Stomach (tissue), 19 donors: ENCODE measurements around the gene RGS3. TPM values are rescaled to one million over a fixed set of nuclear protein-coding genes. Genes with fewer than 3 reads are reported as not detected.
A peak's percentile ranks its signal among the peaks of the same experiment; 100 is the strongest.

ENCODE experiments used
- DNase-seq, 2 donors: peaks; one replicate each; pipeline versions ENCODE4 v3.0.0 to v3.0.0-alpha.2; 2013 to 2019
- H3K27ac ChIP-seq, 5 donors: fragments of 200-600 bp in 4 of 5; sonication (generic) in 4 of 5; one replicate each; pipeline ENCODE4 v1.5.1; 2013 to 2019; ENCODE audit warnings: mild to moderate bottlenecking in 1 of 5, moderate library complexity in 1 of 5
- H3K27me3 ChIP-seq, 3 donors: fragments of 200-600 bp; sonication (generic); one replicate each; pipeline ENCODE4 v1.5.1; 2017 to 2019; ENCODE audit warnings: mixed run types in 1 of 3
- H3K36me3 ChIP-seq, 4 donors: fragments of 200-600 bp; sonication (generic); 1 replicate in 3 of 4; 2 replicates in 1 of 4; pipeline ENCODE4 v1.5.1; 2016 to 2019
- H3K4me1 ChIP-seq, 4 donors: fragments of 200-600 bp; sonication (generic); one replicate each; pipeline ENCODE4 v1.5.1; 2016 to 2019
- H3K4me3 ChIP-seq, 4 donors: fragments of 200-600 bp; sonication (generic) in 3 of 4; one replicate each; pipeline ENCODE4 v1.5.1; 2016 to 2019; ENCODE audit warnings: mild to moderate bottlenecking in 1 of 4
- H3K9me3 ChIP-seq, 4 donors: fragments of 200-600 bp; sonication (generic); one replicate each; pipeline ENCODE4 v1.5.1; 2016 to 2019
- CTCF ChIP-seq, 7 experiments: fragments of 450-650 bp in 4 of 7; fragments of 200-600 bp in 3 of 7; sonication (generic) in 3 of 7; IDR thresholded peaks; one replicate each; pipeline ENCODE4 v1.5.1; 2016 to 2019; ENCODE audit warnings: antibody characterized with exemption in 7 of 7, control low read depth in 2 of 7, mild to moderate bottlenecking in 1 of 7
- EP300 ChIP-seq: sonication (generic); formaldehyde crosslinking; IDR thresholded peaks from one replicate; pipeline ENCODE4 v1.6.1; 2017; ENCODE audit warnings: antibody characterized with exemption
- POLR2A ChIP-seq, 4 donors: fragments of 450-650 bp; IDR thresholded peaks; one replicate each; pipeline ENCODE4 v1.6.1; 2016; ENCODE audit warnings: antibody characterized with exemption in 4 of 4, control low read depth in 2 of 4, mild to moderate bottlenecking in 1 of 4, moderate library complexity in 1 of 4
- POLR2AphosphoS5 ChIP-seq, 3 donors: sonication (generic); formaldehyde crosslinking; IDR thresholded peaks; one replicate each; pipeline ENCODE4 v1.6.1; 2016; ENCODE audit warnings: antibody characterized with exemption in 3 of 3
- WGBS, 5 donors: extraction: QIAGEN DNeasy Blood & Tissue Kit in 3 of 5; methylation state at CpG; one replicate each; pipeline versions ENCODE4 v1.1.5 to v1.1.7; 2013 to 2018; 5-methylcytosine and 5-hydroxymethylcytosine counted together
- intact Hi-C: fragments of 100-400 bp; cut with DNase I; formaldehyde crosslinking; loops from one replicate; pipeline ENCODE4 v1.15.1; 2023; ENCODE audit warnings: low total_unique reads
- long read RNA-seq, 10 donors: transcript quantifications; one replicate each; lab custom pipeline, GENCODE V29; 2026
- polyA plus RNA-seq, 3 donors: library from polyadenylated mRNA; stranded (reverse); fragments of 200-250 nt; gene quantifications; one replicate each; pipeline ENCODE4 v1.2.3, GENCODE V29; 2013
- total RNA-seq, 5 donors: library from RNA; depleted of rRNA; stranded (reverse); fragments of >200 nt; gene quantifications; one replicate each; pipeline versions ENCODE4 v1.1.0 to v1.2.3, GENCODE V29; 2014 to 2016
- donor health status: healthy with polysubstance abuse.
- donor health status: Bipolar disorder and iron deficiency.
- donor health status: healthy.

RGS3 gene
- total RNA-seq (10 to 100 TPM; 27.0 to 71.4 (median 49.2) TPM), polyA plus RNA-seq (10 to 100 TPM; 26.6 to 41.0 (median 30.4) TPM)
- long read RNA-seq, donor 1, full-length matches to known transcripts = 2 of 2 reads
- long read RNA-seq, donor 1, partial matches to known transcripts = 0 of 2 reads
- long read RNA-seq, donor 1, other reads (novel, unspliced or antisense) = 0 of 2 reads
- long read RNA-seq, donor 2, partial matches to known transcripts = 0 of 7 reads
- long read RNA-seq, donor 2, other reads (novel, unspliced or antisense) = 0 of 7 reads
- long read RNA-seq, donor 3, full-length matches to known transcripts = 4 of 4 reads
- long read RNA-seq, donor 3, partial matches to known transcripts = 0 of 4 reads
- long read RNA-seq, donor 3, other reads (novel, unspliced or antisense) = 0 of 4 reads
- long read RNA-seq, donor 4, full-length matches to known transcripts = 2 of 2 reads
- long read RNA-seq, donor 4, partial matches to known transcripts = 0 of 2 reads
- long read RNA-seq, donor 4, other reads (novel, unspliced or antisense) = 0 of 2 reads
- long read RNA-seq, donor 5, full-length matches to known transcripts = 15 of 15 reads
- long read RNA-seq, donor 5, partial matches to known transcripts = 0 of 15 reads
- long read RNA-seq, donor 5, other reads (novel, unspliced or antisense) = 0 of 15 reads
- long read RNA-seq, donor 6, full-length matches to known transcripts = 16 of 16 reads
- long read RNA-seq, donor 6, partial matches to known transcripts = 0 of 16 reads
- long read RNA-seq, donor 6, other reads (novel, unspliced or antisense) = 0 of 16 reads
- long read RNA-seq, donor 7, full-length matches to known transcripts = 11 of 11 reads
- long read RNA-seq, donor 7, partial matches to known transcripts = 0 of 11 reads
- long read RNA-seq, donor 7, other reads (novel, unspliced or antisense) = 0 of 11 reads
- long read RNA-seq, donor 8, full-length matches to known transcripts = 8 of 8 reads
- long read RNA-seq, donor 8, partial matches to known transcripts = 0 of 8 reads
- long read RNA-seq, donor 8, other reads (novel, unspliced or antisense) = 0 of 8 reads
- long read RNA-seq, donor 9, full-length matches to known transcripts = 6 of 6 reads
- long read RNA-seq, donor 9, partial matches to known transcripts = 0 of 6 reads
- long read RNA-seq, donor 9, other reads (novel, unspliced or antisense) = 0 of 6 reads
- long read RNA-seq, donor 10 = 0 reads

DNA sequence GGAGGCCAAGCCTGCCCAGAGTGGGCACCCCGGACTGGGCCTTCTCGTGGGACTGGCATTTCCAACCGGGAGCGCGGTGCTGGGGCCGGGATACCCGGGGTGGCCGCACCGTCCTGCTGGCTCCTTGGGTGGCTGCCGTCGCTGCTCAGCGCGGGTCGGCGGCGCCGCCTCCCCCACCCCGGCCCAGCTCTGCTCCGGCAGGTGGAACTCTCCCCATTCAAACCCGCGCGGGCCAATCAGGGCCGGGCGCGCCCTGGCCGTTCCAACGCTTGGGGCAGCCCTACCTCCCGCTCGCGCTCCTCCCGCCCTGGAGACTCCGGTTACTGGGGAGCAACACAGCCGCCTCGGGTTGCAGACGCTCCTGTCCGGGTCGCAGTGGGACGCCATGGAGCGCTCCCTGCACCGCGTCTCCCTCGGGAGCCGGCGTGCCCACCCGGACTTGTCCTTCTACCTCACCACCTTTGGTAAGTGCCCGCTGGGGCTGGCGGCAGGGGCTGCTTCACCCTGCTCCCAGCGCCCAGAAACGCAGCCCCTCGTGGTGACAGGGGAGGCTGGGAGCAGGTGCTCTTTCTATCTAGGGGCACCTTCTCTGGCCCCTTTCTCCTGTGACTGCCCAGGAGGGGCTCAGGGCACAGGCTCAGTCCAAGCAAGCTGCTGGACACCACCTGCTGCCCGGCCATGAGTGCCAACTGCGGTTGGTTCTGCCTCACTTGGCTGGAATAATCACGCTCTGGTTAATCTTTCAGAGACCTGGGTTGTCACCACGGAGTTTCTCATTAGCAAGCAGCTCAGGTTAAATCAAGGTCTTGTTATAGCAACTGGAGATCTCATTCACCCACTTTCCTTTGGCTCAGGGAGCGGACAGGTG is at the start of gene RGS3:
TSS of gene RGS3 (plus strand) at position 310 of the 868 bp plus-strand sequence. CDS start at position 386, 76 bp downstream.
- WGBS, 5 donors = 14 to 46% (median 21%) methylated on average over 28 to 55 of the region's 55 CpGs
- Histone ChIP-seq H3K4me1 (peaks cover 0 to 35% (median 28%) of the 10 kb centered on the region in 4 donors), H3K27ac (peak within 1 kb of the TSS; percentile 69 to 85 (median 83)), H3K27me3 (no peaks in the 10 kb centered on the region), H3K9me3 (no peaks in the 10 kb centered on the region), H3K36me3 (no peaks in the 10 kb centered on the region), H3K4me3 (peak within 1 kb of the TSS; percentile 47 to 63 (median 52))
- peak; percentile 84 to 94 for DNase-seq
- intact Hi-C loops = loop anchor here (10.0 kb wide), 1 partner anchor 111 kb away; no protein-coding TSS in a partner anchor
- no peak for TF ChIP-seq POLR2A (IDR thresholded peaks at IDR 0.05)
- TF ChIP-seq EP300 = no peak
- peak in 2 of 7 experiments; percentile 11 to 19 for TF ChIP-seq CTCF (IDR thresholded peaks at IDR 0.05)
- TF ChIP-seq POLR2AphosphoS5 (IDR thresholded peaks at IDR 0.05) = peak; percentile 48 to 69 (median 51)

DNA sequence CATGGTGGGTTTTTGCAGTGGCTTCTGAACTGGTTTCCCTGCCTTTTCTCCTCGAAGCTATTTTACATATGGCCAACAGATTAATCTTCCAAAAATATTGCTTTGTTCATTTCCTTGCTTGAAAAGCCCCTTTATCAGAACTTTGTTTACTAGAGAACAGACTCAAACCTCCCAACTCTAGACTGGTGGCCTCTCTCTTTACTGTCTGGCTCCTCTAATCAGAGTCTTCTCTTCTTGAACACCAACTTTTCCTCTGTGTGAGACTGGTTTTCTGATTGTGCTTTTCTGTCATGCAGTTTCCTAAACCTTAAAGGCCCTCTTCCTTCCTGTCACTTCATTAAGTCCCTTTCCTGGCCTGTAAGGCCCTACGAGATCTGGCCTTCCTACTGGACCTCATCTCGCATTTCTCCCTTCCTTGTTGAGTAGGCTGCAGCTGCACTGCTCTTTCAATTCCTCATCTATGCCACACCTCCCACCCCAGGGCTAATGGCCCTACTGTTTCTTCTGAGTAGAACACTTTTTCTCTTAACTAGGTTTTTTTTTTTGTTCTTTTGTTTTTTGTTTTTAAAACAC is 47.3 kb upstream of the RGS3 start:
- WGBS, 5 donors = 61 to 69% (median 66%) methylated on average over 3 of the region's 3 CpGs
- TF ChIP-seq CTCF (IDR thresholded peaks at IDR 0.05) = no peak
- no peak for TF ChIP-seq POLR2AphosphoS5 (IDR thresholded peaks at IDR 0.05)
- no peak for TF ChIP-seq POLR2A (IDR thresholded peaks at IDR 0.05)
- no peak for TF ChIP-seq EP300

DNA sequence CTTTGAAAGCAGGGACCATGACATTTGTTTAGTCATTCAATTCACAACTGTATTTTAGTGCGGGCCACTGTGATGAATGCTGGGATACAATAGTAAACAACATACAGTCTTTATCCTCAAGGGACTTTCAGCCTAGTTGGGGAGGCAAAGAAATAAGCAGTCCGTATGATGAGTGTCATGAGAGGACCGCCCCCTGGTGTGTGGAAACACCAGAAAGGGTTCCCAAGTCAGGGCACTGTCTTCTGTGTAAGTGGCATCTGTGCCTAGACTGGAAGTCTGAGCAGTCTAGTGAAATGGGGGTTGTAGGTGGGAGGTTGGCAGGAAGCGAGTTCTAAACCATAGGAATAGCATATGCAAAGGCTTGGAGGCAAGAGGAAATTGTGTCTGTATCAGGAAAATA is 46.2 kb upstream of the RGS3 start:
- DNase-seq = no peak
- H3K36me3 ChIP-seq = no peaks in the 10 kb centered on the region
- H3K27me3 ChIP-seq = no peaks in the 10 kb centered on the region
- no peaks in the 10 kb centered on the region for H3K9me3 ChIP-seq
- TF ChIP-seq CTCF (IDR thresholded peaks at IDR 0.05) (no peak), EP300 (no peak), POLR2AphosphoS5 (IDR thresholded peaks at IDR 0.05) (no peak), POLR2A (IDR thresholded peaks at IDR 0.05) (no peak)
- H3K4me3 ChIP-seq = no peak overlapping the region
- H3K27ac ChIP-seq = no peak overlapping the region
- intact Hi-C loops = no loop called here
- 81 to 91% (median 85%) methylated on average over 4 of the region's 4 CpGs for WGBS, 5 donors
- H3K4me1 ChIP-seq = no peaks in the 10 kb centered on the region

More for the DNA sequence above, 47.3 kb upstream of the RGS3 start:
- intact Hi-C loops = no loop called here
- peaks cover 0 to 6% (median 5%) of the 10 kb centered on the region in 4 donors for H3K4me1 ChIP-seq
- H3K9me3 ChIP-seq = no peaks in the 10 kb centered on the region
- no peak overlapping the region for H3K27ac ChIP-seq
- H3K4me3 ChIP-seq = no peak overlapping the region
- H3K36me3 ChIP-seq = no peaks in the 10 kb centered on the region
- peak in 1 of 2 donors; percentile 44 for DNase-seq
- H3K27me3 ChIP-seq = no peaks in the 10 kb centered on the region
